T-helper 1 cell (primary cell): ENCODE results near the gene RAD51B.

Experiments used
- DNase-seq, 5 donors: peaks; one replicate each; pipeline ENCODE4 v3.0.0-alpha.2; 2012 to 2020

The RAD51B gene

DNA sequence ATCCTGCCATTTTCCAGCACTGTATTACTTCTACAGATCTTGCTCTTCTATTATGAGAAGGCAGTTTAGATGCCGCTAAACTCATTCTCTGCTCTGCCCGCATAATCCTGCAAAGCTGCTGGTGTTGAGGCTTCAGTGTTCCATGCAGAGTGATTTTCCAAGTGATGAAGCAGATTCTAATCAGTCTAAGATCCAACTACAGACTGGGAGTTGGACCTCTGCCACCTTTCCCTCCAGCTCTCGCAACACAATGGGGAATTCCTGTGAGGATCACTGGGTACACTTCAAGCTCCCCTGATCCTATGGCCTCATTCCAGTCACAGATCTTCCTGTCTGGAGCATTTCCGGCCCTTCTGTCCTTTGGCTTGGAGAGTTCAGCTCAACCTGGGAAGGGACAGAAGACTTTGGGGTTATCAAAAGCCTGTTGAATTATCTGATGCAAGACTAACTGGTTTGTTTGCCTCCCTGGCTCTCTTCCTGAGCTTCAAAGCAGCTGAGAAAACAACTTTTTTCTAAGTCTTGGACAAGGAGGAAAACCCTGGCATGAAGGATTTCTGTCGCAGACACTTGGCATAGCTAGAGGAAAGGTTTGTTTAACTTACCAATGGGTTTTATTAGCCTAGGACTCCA, 639.4 kb downstream of the RAD51B start:
- DNase-seq, result no peak

DNA sequence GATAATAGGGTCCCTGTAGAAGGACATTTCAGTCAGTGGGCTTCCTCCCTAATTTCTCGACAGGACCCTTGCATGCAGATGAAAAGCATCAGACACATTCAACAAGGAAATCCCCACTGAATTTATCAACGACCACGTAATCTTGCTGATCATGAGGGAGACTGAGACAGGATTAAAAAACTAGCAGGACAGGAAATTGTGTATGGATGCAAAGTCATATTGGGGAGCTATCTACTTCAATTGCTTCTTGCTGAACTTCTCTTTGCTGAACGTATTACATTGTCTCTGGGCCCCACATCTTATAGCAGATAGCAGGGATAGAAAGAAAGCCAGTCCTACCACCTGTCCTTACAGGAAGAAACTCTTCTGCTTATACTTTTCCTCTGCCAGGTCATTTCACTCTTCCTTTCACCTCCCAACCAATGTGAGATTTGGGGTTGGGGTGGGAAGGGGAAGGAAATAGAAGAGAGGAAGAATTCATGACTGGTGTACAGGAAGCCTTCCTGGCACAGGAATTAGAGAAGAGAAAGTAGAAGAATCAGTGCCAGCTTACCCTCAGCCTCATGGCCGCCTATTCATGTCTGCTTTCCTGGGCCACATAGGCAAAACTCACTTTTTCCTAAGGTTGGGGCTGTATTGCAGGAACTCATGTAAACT, 640.0 kb downstream of the RAD51B start:
- DNase-seq, result no peak

DNA sequence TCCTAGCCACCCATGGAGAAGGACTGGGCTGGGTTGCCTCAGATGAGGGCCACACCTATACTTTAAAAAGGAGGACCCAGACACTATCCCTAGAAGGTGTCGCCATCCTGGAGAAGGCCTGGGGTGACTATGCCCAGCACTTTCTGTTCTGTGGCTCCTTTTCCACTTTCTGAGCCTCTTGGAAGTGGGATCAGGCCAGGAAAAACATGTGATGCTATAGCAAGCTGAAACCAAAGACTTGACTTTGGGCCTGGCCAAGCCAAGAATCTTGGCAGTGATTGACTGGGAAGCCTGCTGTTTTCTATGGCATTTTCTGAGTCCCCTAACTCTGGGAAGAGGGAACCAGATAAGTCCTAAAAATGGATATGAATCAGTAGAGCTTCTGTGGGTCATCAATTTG, 641.0 kb downstream of the RAD51B start:
- DNase-seq, result no peak

GRCh38 chr14:68461086-68461485, 641.5 kb downstream of the RAD51B start:
- DNase-seq, result no peak

- DNase-seq, result no peak
These were observed 643.1 kb downstream of the RAD51B start for GRCh38 chr14:68462683-68463082.

DNA sequence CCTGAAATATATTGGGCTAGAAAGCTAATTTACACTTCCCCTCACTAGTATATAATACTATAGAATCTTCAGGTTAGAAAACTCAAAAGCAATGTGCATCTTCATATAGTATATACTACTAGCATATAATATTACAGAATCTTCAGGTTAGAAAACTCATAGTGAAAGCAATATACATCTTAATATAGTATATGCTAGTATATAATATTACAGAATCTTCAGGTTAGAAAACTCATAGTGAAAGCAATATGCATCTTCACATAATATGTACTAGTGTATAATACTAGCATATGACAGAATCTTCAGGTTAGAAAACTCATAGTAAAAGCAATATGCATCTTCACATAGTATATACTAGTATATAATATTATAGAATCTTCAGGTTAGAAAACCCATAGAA, 643.7 kb downstream of the RAD51B start:
- no peak for DNase-seq

- DNase-seq, result no peak
These were observed 644.3 kb downstream of the RAD51B start for GRCh38 chr14:68463705-68464374.

GRCh38 chr14:68464711-68465110, 645.1 kb downstream of the RAD51B start:
- DNase-seq, result no peak

- DNase-seq, result no peak
These were observed 647.0 kb downstream of the RAD51B start for GRCh38 chr14:68466491-68466977.

- DNase-seq, result no peak
These were observed 647.8 kb downstream of the RAD51B start for GRCh38 chr14:68467425-68467824.

DNA sequence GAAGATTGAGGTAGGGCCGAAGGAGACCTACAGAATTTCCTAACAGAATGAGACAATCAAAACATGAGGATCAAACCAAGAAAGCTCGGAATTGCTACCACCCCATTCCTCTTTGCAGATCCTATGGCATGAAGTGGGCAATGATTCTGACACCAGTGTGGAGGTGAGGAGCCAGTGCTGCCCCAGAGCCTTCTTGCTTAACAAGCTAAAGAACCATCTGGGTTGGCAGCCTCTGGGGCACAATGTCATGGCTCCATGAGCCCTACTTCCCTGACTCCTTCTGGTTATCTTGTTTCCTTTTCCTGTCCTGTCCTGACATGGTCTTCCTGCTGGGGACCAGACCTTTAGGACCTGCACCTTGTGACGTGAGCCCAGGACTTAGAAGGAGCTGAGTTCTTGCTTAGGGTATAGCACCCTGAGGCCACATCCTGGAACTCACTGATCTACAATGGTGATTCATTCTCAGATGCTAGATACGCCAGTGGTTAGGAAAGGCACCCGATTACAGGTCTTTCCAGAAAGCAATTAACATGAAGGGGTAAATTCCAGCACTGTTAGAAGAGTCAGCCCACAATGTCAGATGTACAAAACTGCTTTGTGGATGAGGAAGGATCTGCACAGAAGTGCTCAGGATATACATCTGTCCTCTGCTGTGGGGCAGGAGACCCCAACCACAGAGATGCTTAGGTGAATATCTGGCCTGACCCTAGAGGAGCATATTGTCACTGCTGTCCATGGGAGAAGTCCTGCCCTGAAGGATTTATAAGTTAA, 649.0 kb downstream of the RAD51B start:
- DNase-seq, result peak in 1 of 5 donors; percentile 47

GRCh38 chr14:68469208-68469713, 649.7 kb downstream of the RAD51B start:
- no peak for DNase-seq

DNA sequence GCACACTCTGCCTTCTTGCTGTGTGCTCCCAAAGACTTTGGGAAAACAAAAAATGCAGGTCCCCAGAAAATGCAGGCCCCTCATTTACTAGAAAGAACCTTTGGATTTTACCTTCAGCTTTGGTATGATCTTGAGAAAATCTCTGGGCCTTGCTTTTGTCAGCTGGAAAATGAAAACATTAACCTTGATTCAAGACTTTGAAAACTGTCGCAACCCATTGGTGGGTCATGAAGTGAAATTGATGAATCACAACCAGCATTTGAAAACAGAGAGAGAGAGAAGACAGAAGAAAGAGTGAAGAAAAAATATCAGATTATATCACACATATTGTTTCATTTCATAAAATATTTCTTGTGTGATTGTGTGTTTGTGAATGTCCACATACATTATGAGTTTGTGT, 650.8 kb downstream of the RAD51B start:
- DNase-seq, result no peak

DNA sequence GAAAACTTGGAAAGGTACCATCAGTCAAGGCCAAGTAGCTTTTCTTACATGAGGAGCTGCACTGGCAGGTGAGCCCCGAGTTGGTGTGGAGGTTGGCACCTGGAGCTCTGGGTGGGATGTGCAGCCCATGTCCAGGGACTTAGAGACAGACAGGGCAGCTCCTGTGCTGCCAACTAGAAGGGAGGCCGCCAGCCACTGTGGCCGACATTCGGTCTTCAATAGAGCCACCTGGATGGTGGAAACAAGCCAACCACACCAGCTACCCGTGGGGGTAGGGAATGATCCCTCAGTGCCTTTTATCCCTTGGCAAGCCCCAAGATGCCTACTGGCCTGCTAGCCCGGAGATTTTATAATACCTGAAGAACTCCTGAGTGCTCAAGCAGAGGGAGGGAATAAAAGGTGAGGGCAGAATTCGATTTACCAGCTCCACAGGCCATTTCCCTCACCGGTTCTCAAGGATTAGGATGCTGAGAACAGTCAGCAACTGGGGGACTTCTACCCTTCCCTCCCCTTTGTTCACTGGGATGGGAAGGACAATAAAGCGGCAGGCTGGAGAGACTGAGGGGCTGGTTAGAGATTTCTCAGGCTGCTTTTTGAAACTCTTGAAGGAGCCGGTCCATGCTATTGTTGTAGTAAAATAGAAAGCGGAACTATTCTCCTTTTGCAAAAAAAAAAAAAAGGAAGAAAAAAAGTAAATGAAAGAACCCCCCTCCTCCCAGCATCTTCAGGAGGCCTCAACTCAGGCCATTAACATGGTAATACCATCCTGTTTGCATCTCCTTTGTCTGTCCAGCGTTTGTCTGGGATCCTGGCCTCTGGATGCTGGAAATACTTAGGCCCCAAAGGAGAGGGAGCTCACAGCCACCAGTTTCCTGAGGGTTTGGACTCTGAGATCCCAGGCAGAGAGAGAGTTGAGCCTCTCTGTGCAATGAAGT, 651.7 kb downstream of the RAD51B start:
- DNase-seq, result no peak

DNA sequence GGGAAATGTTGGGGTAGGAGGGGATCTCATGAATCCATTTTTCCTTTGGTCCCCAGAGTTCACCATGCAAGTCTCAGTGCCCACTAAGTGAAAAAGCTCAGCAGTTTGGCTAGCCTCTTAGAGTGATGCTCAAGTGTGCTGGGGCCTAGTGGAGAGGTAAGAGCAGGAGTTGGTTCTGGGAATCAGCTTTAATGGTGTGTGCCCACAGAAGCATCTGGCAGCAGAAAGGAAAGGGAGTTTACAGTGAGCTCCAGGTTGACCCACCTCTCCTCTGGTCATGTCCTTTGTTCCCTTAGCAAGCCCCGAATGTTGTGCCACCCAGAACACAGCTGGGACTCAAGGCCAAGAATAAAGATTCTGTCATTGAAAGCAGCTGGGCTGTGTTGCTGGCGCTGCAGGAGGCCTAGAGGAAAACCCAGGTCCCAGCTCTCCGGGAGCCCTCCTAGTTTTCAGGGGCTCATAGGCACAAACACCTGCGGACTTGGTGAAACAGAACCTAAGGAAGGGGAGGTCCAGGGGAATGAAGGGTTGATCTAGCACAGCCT, 652.5 kb downstream of the RAD51B start:
- DNase-seq, result no peak

DNA sequence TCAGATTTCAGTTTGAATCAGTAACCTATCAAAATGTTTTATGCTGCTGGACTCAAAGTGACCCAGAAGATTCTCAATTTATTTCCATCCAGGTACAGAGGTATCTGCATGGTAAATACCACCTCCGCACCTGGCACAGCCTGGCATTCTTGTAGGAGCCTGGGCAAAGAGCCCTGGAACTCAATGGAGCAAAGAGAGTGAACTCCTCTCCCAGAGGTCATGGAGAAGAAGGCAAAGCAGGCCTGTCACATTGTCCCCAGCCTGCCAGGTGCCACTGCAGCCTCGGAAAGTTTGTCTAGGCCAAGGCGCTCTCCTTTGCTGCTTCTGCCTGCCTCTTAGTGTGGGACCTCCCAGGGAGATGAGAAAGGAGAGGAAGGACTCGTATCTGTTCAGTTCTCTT, 653.5 kb downstream of the RAD51B start:
- no peak for DNase-seq

- no peak for DNase-seq
These were observed 654.2 kb downstream of the RAD51B start for GRCh38 chr14:68473794-68474193.

GRCh38 chr14:68474741-68475140, 655.2 kb downstream of the RAD51B start:
- DNase-seq, result no peak

- no peak for DNase-seq
These were observed 656.2 kb downstream of the RAD51B start for GRCh38 chr14:68475802-68476201.

GRCh38 chr14:68476212-68477109, 656.9 kb downstream of the RAD51B start:
- no peak for DNase-seq

DNA sequence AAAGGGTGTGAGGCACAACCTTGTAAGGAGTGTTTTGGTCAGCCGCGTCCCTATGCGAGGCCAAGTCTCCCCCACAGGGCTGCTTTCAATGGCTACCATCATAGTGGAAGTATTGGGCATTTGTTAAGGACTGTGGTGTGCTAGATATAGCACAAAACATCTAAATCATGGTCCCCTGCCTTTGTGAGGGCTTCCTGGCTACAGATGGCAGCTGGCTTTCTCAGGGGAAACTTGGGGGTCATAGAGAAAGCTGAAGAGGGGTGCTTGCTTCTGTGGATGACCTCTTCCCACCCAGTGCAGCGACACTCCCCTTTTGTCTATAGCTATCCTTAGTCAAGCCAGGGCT, 657.5 kb downstream of the RAD51B start:
- DNase-seq, result no peak
